ENCODE results near the gene UBE2G1. TPM values are rescaled to one million over a fixed set of nuclear protein-coding genes. Genes with fewer than 3 reads are reported as not detected.

Gene UBE2G1
- total RNA-seq, 4 donors from 2014 or later, result 27.3 to 54.0 (median 32.0) TPM

GRCh38 chr17:4368341-4368740 lies 1.9 kb upstream of the UBE2G1 start:
- TF ChIP-seq CTCF (IDR thresholded peaks at IDR 0.05; ENCODE audit: low read depth), result no peak

GRCh38 chr17:4365628-4366326 lies 698 bp downstream of the UBE2G1 start:
- no peak for TF ChIP-seq CTCF (IDR thresholded peaks at IDR 0.05; ENCODE audit: low read depth)

- TF ChIP-seq CTCF (IDR thresholded peaks at IDR 0.05; ENCODE audit: low read depth), result no peak
These were observed 1.3 kb downstream of the UBE2G1 start for GRCh38 chr17:4365103-4365627.

GRCh38 chr17:4364622-4365041 lies 1.8 kb downstream of the UBE2G1 start:
- TF ChIP-seq CTCF (IDR thresholded peaks at IDR 0.05; ENCODE audit: low read depth), result no peak

GRCh38 chr17:4362141-4362540 lies 4.3 kb downstream of the UBE2G1 start:
- TF ChIP-seq CTCF (IDR thresholded peaks at IDR 0.05; ENCODE audit: low read depth), result no peak

GRCh38 chr17:4358154-4358553 lies 8.3 kb downstream of the UBE2G1 start:
- no peak for TF ChIP-seq CTCF (IDR thresholded peaks at IDR 0.05; ENCODE audit: low read depth)

- TF ChIP-seq CTCF (IDR thresholded peaks at IDR 0.05; ENCODE audit: low read depth), result no peak
These were observed 8.8 kb downstream of the UBE2G1 start for GRCh38 chr17:4357671-4358070.

All from subcutaneous adipose tissue (tissue), 4 donors.